Left lung (tissue), 10 donors: ENCODE measurements around the gene ENPP6. TPM values are rescaled to one million over a fixed set of nuclear protein-coding genes. Genes with fewer than 3 reads are reported as not detected.
A peak's percentile ranks its signal among the peaks of the same experiment; 100 is the strongest.
"Not testable (repeated sequence)": the region's sequence is repeated elsewhere in the genome, so short reads cannot be mapped to it uniquely, and the experiment has no call there.

Source experiments
- ATAC-seq: fragments of 200-7000 bp; cut with Tn5 transposase; one replicate; pipeline ENCODE4 v1.9.1; 2020; ENCODE audit warnings: moderate library complexity
- DNase-seq, 4 donors: peaks; one replicate each; pipeline ENCODE4 v3.0.0-alpha.2; 2013 to 2020
- H3K27ac ChIP-seq, 2 donors: fragments of 200-600 bp; sonication (generic) in 1 of 2; one replicate each; pipeline versions ENCODE4 v1.5.0 to v1.8.0; 2020 to 2021
- H3K27me3 ChIP-seq, 2 donors: fragments of 200-600 bp; sonication (generic) in 1 of 2; one replicate each; pipeline versions ENCODE4 v1.5.0 to v1.8.0; 2020 to 2021
- H3K36me3 ChIP-seq, 2 donors: fragments of 200-600 bp; sonication (generic) in 1 of 2; one replicate each; pipeline versions ENCODE4 v1.5.0 to v1.8.0; 2020 to 2021
- H3K4me1 ChIP-seq, 2 donors: fragments of 200-600 bp; one replicate each; pipeline ENCODE4 v1.8.0; 2021
- H3K4me3 ChIP-seq, 2 donors: fragments of 200-600 bp; sonication (generic) in 1 of 2; one replicate each; pipeline versions ENCODE4 v1.5.0 to v1.8.0; 2020 to 2021; ENCODE audit warnings: mild to moderate bottlenecking in 1 of 2
- H3K9me3 ChIP-seq, 2 donors: fragments of 200-600 bp; sonication (generic) in 1 of 2; one replicate each; pipeline versions ENCODE4 v1.5.0 to v1.8.0; 2020 to 2021
- intact Hi-C, 2 donors: fragments of 100-400 bp; cut with DNase I; formaldehyde crosslinking; loops; one replicate each; pipeline versions ENCODE4 v1.11.2 to v1.14.2; 2022
- polyA plus RNA-seq, 6 donors: library from polyadenylated mRNA; unstranded; fragments of 120-200 nt; gene quantifications; one replicate each; pipeline ENCODE4 v1.2.1, GENCODE V29; 2013; ENCODE audit not compliant: insufficient read length in 6 of 6
- total RNA-seq, 2 donors: library from RNA; stranded (reverse); fragmentation: NEBNext Ultra II Directional; extraction: Animal tissue kit (Norgen Biotek cat#: 25700); gene quantifications; one replicate each; pipeline ENCODE4 v1.2.1, GENCODE V29; 2021
- TF ChIP-seq, protein P1 (sequence below), 2 donors: fragments of 200-600 bp; sonication (generic) in 1 of 2; IDR thresholded peaks; one replicate each; pipeline versions ENCODE4 v1.5.0 to v1.8.0; 2021; ENCODE audit warnings: antibody characterized with exemption in 2 of 2
- donor health status: DM: no; HTN: yes; CAD: no.
- donor health status: DM: no; HTN: no; CAD: no.

Gene ENPP6
- total and polyA plus RNA-seq, 8 donors = 0.14 to 0.67 (median 0.31) TPM

GRCh38 chr4:184143770-184144564 is 73.7 kb downstream of the ENPP6 start:
- TF ChIP-seq, protein P1, sequence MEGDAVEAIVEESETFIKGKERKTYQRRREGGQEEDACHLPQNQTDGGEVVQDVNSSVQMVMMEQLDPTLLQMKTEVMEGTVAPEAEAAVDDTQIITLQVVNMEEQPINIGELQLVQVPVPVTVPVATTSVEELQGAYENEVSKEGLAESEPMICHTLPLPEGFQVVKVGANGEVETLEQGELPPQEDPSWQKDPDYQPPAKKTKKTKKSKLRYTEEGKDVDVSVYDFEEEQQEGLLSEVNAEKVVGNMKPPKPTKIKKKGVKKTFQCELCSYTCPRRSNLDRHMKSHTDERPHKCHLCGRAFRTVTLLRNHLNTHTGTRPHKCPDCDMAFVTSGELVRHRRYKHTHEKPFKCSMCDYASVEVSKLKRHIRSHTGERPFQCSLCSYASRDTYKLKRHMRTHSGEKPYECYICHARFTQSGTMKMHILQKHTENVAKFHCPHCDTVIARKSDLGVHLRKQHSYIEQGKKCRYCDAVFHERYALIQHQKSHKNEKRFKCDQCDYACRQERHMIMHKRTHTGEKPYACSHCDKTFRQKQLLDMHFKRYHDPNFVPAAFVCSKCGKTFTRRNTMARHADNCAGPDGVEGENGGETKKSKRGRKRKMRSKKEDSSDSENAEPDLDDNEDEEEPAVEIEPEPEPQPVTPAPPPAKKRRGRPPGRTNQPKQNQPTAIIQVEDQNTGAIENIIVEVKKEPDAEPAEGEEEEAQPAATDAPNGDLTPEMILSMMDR (IDR thresholded peaks at IDR 0.05) = no peak
- Histone ChIP-seq H3K36me3 (no peaks in the 10 kb centered on the region), H3K4me3 (no peak overlapping the region), H3K27me3 (no peaks in the 10 kb centered on the region), H3K9me3 (no peaks in the 10 kb centered on the region), H3K27ac (no peak overlapping the region), H3K4me1 (peaks cover 0 to 12% of the 10 kb centered on the region in 2 donors)
- intact Hi-C loops = no loop called here
- ATAC-seq (peak; percentile 59), DNase-seq (no peak)

DNA sequence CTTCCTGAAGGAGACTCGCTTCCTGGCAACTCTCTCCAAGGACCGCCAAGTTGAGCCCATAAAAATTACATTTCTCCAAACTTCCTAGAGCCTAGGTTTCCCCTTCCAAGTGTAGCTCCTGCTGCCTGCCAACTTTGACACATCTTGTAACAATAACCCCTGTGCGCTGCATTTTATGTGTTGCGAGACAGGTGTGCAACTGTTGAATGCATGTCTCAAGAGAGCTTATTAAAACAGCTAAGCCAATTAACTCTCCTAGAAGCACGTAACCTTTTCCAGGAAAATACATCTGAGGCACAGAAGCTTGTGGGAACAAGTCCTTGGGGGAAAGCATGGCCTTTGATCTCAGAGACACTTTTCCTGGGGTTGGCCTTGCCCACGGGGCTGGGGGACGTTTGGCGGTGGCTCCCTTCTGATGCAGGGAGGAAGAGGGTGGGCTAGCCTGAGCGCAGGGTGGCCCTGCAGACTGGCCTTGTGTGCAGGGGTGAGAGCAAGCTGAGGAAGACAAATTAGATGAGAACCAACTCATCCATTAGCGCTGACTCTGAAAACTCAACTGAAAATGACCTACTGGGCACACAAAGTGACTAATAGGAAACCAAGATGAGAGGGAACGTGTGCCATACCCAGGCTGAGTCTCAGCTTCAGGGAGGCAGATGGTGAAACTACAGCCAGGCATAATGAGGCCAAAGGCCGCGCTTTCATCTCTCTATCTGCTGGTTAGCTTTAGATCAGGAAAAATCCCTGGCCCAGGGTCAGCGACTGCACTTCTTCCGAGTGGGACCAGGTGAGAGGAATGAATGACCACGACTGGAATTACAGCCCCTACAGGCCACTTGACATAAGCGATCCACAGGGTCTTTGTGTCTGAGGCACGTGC is 75.3 kb downstream of the ENPP6 start:
- Histone ChIP-seq H3K27me3 (no peaks in the 10 kb centered on the region), H3K36me3 (no peaks in the 10 kb centered on the region), H3K4me1 (no peaks in the 10 kb centered on the region), H3K4me3 (no peak overlapping the region), H3K27ac (no peak overlapping the region), H3K9me3 (peaks cover 0 to 10% of the 10 kb centered on the region in 2 donors)
- DNase-seq = no peak
- no peak for ATAC-seq
- intact Hi-C loops = no loop called here
- TF ChIP-seq, protein P1 (IDR thresholded peaks at IDR 0.05) = no peak

DNA sequence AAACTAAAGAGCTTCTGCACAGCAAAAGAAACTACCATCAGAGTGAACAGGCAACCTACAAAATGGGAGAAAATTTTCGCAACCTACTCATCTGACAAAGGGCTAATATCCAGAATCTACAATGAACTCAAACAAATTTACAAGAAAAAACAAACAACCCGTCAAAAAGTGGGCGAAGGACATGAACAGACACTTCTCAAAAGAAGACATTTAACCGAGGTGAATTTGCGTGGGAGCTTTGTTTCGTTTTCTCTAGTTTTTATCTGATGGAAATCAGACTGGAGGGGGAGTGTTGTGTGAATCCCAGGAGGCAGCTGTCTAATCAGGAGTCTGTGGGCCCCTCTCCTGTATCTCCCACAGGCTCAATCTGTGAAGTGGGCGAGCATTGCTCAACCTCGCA is 76.8 kb downstream of the ENPP6 start:
- ATAC-seq, H3K27me3 ChIP-seq, DNase-seq, H3K27ac ChIP-seq, H3K4me3 ChIP-seq, H3K36me3 ChIP-seq, intact Hi-C loops, H3K4me1 ChIP-seq: not testable (repeated sequence)
- peaks cover 0 to 24% of the 10 kb centered on the region in 2 donors for H3K9me3 ChIP-seq

- TF ChIP-seq, protein P1 (IDR thresholded peaks at IDR 0.05) = no peak
- H3K36me3 ChIP-seq = no peaks in the 10 kb centered on the region
- no peaks in the 10 kb centered on the region for H3K4me1 ChIP-seq
- H3K9me3 ChIP-seq = peaks cover 0 to 25% of the 10 kb centered on the region in 2 donors
- no peak for ATAC-seq
- intact Hi-C loops = no loop called here
- no peak overlapping the region for H3K27ac ChIP-seq
- peaks cover 0 to 3% of the 10 kb centered on the region in 2 donors for H3K27me3 ChIP-seq
- DNase-seq = no peak
- no peak overlapping the region for H3K4me3 ChIP-seq
These were observed 81.1 kb downstream of the ENPP6 start for GRCh38 chr4:184136525-184136924.

- H3K4me1 ChIP-seq = no peaks in the 10 kb centered on the region
- H3K4me3 ChIP-seq = no peak overlapping the region
- no peaks in the 10 kb centered on the region for H3K36me3 ChIP-seq
- ATAC-seq (no peak), DNase-seq (no peak)
- no peaks in the 10 kb centered on the region for H3K9me3 ChIP-seq
- TF ChIP-seq, protein P1 (IDR thresholded peaks at IDR 0.05) = no peak
- intact Hi-C loops = no loop called here
- no peaks in the 10 kb centered on the region for H3K27me3 ChIP-seq
- no peak overlapping the region for H3K27ac ChIP-seq
These were observed 90.9 kb downstream of the ENPP6 start for GRCh38 chr4:184126800-184127199.
